ENCODE results near the gene CENATAC.
"Not testable (repeated sequence)": the region's sequence is repeated elsewhere in the genome, so short reads cannot be mapped to it uniquely, and the experiment has no call there.

The CENATAC gene

GRCh38 chr11:119027561-119028345 lies 29.8 kb downstream of the CENATAC start:
- no peak for DNase-seq (ENCODE audit: low read depth)

- no peak for DNase-seq (ENCODE audit: low read depth)
These were observed 30.6 kb downstream of the CENATAC start for GRCh38 chr11:119028346-119029068.

GRCh38 chr11:119029069-119029339 lies 31.1 kb downstream of the CENATAC start:
- no peak for DNase-seq (ENCODE audit: low read depth)

- no peak for DNase-seq (ENCODE audit: low read depth)
These were observed 31.5 kb downstream of the CENATAC start for GRCh38 chr11:119029340-119030028.

GRCh38 chr11:119030029-119030328 lies 32.0 kb downstream of the CENATAC start:
- DNase-seq (ENCODE audit: low read depth): no peak

GRCh38 chr11:119030329-119031047 lies 32.5 kb downstream of the CENATAC start, which contains the start of gene SLC37A4:
TSS of gene SLC37A4 (minus strand) at chr11:119030877.
- peak; percentile 99 for DNase-seq (ENCODE audit: low read depth)

- no peak for DNase-seq (ENCODE audit: low read depth)
These were observed 34.0 kb downstream of the CENATAC start for GRCh38 chr11:119031912-119032280.

- DNase-seq (ENCODE audit: low read depth): not testable (repeated sequence)
These were observed 35.5 kb downstream of the CENATAC start for GRCh38 chr11:119033421-119033820.

- DNase-seq (ENCODE audit: low read depth): no peak
These were observed 36.9 kb downstream of the CENATAC start for GRCh38 chr11:119034813-119035212.

GRCh38 chr11:119038884-119039283 lies 40.9 kb downstream of the CENATAC start:
- DNase-seq (ENCODE audit: low read depth): no peak

- DNase-seq (ENCODE audit: low read depth): not testable (repeated sequence)
These were observed 41.5 kb downstream of the CENATAC start for GRCh38 chr11:119039471-119039870.

GRCh38 chr11:119041821-119042514 lies 44.0 kb downstream of the CENATAC start:
- DNase-seq (ENCODE audit: low read depth): no peak

- DNase-seq (ENCODE audit: low read depth): no peak
These were observed 45.0 kb downstream of the CENATAC start for GRCh38 chr11:119042927-119043326.

GRCh38 chr11:119044708-119045107 lies 46.8 kb downstream of the CENATAC start:
- DNase-seq (ENCODE audit: low read depth): no peak

GRCh38 chr11:119046489-119046888 lies 48.6 kb downstream of the CENATAC start:
- DNase-seq (ENCODE audit: low read depth): no peak

- DNase-seq (ENCODE audit: low read depth): no peak
These were observed 49.3 kb downstream of the CENATAC start for GRCh38 chr11:119047205-119047604.

- DNase-seq (ENCODE audit: low read depth): no peak
These were observed 50.7 kb downstream of the CENATAC start for GRCh38 chr11:119048644-119049043.

- DNase-seq (ENCODE audit: low read depth): no peak
These were observed 51.1 kb downstream of the CENATAC start for GRCh38 chr11:119049081-119049480.

- DNase-seq (ENCODE audit: low read depth): no peak
These were observed 53.7 kb downstream of the CENATAC start for GRCh38 chr11:119051440-119052162.

GRCh38 chr11:119052163-119052814 lies 54.4 kb downstream of the CENATAC start:
- DNase-seq (ENCODE audit: low read depth): no peak

GRCh38 chr11:119054418-119054817 lies 56.5 kb downstream of the CENATAC start:
- no peak for DNase-seq (ENCODE audit: low read depth)

All from activated T-helper 1 cell treated with Interleukin-2 at 50 U/mL for 16 hours (primary cell).